GM21786 (cell line): ENCODE data around the gene CFAP77.

Source experiments
- ATAC-seq: cut with Tn5 transposase; IDR thresholded peaks from one replicate; pipeline ENCODE4 v1.9.1; 2021; ENCODE audit not compliant: unreplicated experiment

The CFAP77 gene

DNA sequence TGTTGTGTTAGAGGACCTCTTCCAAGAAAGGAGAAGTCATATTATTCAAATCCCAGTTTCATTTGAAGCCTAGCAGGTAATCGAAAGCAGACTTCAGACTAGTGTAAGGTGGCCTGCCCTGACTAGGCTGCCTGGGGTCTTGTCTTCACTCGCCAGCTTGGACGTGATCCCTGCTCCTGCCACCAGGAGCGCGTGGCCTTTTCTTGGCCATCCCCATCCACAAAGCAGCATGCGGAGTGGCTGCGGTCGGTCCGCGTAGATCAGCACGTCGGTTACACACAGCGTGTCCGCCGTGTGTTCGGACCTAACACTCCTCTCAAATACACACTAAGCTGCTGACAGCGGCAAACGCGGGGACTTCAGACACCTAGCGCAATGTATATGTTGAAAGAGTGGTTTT lies 37.3 kb downstream of the CFAP77 start:
- no peak for ATAC-seq

DNA sequence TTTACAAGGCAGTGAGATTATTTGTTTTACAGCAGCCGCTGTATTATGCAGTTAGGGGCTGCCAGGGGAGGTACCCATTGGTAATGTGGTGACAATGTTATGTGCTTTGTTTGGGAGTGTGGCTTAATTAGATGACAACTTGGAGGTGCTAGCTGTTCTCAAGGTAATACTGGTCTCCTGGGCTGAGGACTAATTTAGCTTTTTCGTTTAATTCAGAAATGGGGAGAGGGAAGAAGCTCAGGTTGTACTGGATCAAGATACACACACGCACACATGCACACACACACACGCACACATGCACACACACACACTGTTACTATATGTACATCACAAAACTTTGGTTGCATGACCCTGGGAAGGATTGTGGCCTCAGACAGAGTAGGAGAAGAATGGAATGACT lies 37.9 kb downstream of the CFAP77 start:
- no peak for ATAC-seq

DNA sequence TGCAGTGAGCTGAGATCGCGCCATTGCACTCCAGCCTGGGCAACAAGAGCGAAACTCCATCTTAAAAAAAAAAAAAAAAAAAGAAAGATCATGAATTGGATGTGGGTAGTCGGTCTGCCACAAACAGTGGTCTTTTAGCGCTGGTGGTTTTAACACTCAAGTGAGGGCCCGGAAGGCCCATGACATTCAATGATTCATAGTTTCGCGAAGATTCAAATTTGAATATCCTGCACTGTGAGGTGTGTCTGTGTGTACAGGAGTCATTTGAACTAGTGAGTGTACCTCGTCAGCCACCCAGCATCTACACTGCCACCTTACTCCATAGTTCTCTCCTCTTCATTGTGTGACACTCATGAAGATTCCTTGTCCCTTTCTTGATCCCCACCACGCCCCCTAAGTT lies 41.3 kb downstream of the CFAP77 start:
- ATAC-seq, result no peak

DNA sequence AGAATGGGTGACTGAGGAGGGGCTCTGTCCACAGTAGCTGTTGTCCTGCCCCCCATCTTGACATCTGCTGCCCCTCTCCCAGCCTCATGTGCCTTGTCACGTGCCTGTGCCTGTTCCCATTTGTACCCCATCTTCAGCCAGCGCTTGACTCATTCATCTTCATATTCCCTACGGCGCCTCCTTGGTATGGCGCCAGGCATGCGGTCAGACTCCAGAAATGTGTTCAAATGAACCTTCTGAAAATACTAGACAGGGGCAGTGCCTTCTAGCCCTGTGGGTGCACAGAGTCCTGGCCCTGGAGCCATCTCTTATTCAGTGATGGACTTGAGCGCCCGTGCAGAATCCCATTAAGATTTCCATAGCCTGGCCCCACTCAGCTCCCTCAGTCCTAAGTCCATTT lies 46.2 kb downstream of the CFAP77 start:
- no peak for ATAC-seq

DNA sequence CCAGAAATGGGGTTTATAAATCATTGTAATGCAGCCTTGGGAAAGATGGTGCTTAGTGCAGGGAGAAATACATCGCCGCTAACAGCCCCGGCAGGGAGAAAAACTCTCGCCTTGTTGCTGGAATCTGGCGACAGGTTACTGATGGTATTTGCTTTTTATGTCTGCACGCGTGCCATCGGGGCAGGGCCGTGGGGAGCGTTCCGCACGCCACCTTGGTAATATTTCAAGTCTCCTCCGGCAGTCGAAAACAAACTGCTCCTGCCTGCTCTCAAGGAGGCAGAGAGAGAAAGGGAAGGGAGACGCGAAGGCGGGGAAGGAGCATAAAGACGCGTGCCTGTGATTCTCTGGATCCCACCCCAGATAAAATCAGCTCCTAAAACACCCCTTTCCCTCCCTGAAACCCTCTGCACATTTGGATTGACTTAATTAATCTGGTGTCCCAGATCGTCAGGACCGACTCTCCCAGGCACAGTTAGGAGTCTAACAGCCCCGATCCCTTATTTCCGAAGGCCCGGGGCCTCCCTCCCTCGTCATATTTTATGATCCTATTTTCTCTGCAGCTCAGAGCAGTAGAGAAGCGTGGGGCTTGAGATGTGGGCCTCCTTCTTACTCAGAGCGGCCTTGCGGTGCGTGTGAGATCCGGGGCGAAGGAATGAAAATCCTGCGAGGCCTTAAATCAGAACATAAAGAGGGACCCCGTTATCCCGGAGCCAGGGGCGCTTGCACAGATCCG lies 47.7 kb downstream of the CFAP77 start:
- no peak for ATAC-seq

DNA sequence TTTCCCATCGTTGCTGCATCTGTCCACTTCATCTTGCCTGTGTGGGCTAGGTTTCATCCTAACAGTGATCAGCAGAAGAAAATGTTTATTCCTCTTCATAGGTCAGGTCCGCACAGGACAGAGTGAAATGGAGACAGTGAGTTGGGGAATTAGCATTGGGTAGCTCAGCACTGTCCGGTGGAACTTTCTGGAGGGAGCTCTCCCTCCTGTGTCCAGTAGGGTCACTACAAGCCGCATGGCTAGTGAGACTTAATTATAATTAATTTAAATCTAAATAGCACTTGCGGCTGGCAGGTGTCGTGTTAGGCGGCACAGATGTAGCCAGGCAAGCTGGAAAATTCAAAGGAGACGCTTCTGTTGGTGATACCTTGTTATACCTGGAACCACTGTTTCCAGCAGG lies 48.4 kb downstream of the CFAP77 start:
- ATAC-seq, result no peak

DNA sequence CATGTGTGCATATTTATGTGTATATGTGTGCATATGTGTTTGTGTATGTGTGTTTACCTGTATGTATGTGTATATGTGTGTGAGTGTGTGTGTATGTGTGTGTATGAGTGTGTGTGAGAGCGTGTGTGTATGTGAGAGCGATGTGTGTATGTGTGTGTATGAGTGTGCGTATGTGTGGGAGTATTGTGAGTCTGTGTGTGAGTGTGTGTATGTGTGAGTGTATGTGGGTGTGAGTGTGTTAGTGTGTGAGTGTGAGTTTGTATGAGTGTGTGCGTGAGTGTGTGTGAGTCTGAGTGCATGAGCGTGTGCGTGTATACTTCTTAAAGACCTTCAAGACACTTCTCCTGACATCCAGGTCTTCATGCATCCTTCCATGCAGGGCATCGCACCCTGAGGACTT lies 49.6 kb downstream of the CFAP77 start:
- ATAC-seq, result no peak

DNA sequence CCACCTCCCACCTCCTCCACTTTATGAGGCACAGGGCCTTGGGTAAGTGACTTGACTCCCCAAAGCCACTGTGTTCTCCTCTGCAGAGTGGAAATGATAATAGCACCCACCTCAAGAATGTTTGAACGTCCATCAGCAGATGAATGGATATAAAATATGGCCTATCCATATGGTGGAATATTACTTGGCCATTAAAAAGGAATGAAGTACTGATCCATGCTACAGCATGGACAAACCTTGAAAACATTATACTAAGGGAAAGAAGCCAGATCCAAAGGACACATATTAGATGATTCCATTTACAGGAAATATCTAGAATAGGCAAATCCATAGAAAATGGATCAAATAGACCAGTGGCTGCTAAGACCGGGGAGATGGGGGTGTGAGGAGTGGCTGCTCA lies 50.2 kb downstream of the CFAP77 start:
- ATAC-seq, result no peak

DNA sequence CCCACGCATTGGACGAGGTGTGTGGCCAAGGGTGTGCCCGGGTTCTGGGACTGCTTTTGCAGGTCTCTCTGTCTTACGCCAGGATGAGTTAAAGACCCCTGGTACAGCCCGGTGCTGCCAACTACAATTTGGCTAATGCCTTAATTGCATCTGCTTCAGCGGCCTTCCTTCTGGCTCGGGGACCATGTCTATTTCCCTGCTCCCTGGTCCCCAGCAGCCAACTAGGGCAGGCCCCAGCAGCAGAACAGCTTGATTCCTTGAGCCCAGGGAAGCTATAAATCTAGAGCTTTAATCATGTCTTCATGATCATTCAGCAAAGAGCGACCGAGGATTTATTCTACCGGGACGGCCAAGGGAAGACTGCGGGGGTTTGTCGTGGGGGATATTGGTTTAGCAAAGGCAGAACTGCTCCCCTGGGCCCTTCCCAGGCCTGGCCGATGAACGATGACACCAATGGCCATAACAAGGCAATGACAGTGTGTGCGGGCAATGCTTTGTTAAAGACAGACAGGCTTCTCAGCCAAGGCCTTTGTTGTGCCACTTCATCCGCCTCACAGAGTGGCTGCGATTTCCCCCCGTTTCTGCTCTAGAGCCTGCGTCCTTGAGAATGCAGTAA lies 51.4 kb downstream of the CFAP77 start:
- ATAC-seq, result no peak

DNA sequence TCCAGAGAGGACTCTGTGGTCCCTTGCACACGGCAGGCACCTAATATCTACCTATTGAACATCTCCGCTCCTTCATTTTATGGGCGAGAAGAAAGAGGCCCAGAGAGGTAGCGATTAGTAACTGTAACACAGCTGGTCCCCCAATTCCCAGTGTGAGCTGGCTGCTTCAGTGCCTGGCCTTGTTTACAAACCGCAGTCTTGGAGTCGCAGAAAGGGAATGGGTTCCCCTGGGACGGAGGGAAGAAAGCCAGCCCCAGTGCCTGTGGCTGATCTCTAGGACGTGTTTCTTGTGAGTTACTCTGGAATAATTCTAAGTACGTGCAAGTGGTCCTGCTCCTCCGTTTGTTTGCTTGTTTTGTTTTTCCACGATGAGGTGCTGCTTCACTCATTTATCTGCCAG lies 52.0 kb downstream of the CFAP77 start:
- no peak for ATAC-seq

DNA sequence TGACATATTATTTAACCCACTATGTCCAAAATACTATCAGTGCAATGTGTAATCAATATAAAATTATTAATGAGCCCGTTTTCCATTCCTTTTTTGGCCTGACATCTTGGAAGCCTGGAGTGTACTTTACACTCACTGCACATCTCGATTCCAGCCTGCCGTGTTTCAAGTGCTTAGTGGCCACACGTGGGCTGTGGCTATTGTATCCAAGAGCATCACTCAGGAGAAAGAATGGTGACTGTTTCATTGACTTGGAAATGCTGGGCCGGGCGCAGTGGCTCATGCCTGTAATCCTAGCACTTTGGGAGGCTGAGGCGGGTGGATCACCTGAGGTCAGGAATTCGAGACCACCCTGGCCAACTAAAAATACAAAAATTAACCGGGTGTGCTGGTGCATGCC lies 54.5 kb downstream of the CFAP77 start:
- ATAC-seq, result no peak

DNA sequence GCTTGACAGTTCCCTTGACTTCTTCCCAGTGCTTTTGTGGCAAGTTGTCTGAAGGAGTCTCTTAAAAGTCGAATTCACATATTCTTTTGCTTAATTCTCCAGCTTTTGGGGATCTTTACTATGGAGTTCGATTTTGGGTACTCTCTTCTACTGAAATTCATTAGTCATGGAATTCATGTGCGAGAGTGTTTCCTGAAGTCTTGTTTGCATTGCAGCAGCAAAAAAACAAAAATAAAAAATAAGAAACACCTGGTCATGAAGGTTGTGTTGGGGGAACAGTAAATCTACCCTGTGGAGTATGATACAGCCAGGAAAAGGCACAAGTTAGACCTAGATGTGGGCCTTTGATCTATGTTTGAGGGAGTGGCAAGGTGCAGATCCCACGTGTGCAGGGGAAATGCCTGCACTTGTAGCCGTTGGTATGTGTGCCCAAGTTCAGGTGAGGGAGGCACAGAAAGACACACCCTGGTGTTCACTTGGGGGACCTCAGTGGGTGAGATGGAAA lies 55.2 kb downstream of the CFAP77 start:
- no peak for ATAC-seq

DNA sequence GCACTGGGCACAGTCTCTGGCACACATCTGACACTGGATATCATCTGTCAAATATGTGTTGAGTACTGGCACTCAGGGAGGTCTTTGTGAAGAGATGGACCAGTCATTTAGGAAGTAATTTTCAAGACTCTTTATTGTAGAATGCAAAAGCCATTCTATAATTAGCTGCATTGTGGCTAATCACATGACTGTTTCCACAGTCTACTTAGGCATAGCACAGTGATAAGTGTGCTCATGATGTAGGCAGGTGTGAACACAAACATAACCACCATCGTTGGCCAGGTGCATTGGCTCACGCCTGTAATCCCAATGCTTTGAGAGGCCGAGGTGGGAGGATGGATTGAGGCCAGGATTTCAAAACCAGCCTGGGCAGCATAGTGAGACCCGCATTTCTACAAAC lies 62.2 kb downstream of the CFAP77 start:
- ATAC-seq, result no peak

DNA sequence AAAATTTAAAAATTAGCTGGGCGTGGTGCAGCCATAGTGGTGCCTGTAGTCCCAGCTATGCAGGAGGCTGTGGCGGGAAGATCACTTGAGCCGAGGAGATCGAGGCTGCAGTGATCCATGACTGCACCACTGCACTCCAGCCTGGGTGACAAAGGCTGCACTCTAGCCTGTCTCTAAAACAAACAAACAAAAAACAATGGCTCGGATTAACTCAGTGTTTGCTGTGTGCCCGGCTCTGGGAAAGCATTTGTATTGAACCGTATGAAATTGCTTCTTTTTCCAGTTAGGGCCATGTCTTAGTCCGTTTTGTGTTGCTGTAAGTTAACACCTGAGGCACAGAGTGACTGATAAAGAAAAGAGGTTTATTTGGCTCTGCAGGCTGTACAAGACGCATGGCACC lies 62.6 kb downstream of the CFAP77 start:
- ATAC-seq, result no peak

DNA sequence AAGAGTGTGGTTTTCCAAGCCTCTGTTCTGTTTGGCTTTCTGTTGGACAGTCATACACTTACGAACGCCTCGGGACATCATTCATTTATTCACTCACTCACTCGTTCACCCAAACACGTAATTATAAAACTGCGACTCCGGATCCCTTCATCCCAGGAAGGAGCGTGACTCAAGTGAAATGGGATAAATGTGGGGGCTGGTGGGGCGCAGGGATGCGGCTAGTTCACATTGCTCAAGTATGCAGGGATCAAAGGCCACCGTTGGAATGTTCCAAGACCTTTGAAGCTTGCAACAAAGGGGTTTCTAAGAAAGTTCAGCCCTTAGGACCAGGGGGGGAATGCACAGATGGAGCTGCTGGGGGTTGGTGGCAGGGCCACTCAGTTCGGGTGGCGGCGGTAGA lies 64.2 kb downstream of the CFAP77 start:
- no peak for ATAC-seq

DNA sequence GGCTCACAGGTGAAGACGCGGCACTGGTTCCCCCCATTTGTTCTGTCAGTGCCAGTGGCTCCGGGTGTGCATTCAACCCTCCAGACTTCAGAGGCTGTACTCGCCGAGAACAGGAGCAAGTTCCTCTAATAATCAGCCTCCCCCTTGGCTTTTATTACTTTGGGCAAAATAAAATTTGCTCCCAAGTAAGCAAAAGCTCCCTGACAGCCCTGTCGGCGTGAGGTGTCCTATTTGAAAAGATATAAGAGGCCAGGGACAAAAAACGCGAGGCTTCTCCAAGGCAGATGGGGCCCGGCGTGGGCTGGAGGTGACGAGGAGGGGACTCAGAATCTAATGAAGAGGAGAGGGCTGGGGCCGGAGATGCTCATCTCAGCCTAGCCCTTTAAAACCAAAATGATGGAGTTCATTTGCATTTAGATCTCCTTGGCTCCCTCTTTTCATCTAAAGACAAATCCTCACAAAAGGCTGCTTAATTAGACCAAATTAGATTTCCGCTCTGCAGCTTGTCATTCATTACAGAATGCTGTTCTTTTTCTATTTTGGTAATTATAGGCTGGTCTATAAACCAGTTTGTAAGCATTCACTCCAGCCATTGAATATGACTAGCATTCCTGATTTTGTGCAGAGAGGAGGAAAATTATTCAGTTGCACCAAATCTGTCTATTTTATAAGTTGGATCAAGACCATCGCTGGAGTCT lies 68.5 kb downstream of the CFAP77 start:
- no peak for ATAC-seq

DNA sequence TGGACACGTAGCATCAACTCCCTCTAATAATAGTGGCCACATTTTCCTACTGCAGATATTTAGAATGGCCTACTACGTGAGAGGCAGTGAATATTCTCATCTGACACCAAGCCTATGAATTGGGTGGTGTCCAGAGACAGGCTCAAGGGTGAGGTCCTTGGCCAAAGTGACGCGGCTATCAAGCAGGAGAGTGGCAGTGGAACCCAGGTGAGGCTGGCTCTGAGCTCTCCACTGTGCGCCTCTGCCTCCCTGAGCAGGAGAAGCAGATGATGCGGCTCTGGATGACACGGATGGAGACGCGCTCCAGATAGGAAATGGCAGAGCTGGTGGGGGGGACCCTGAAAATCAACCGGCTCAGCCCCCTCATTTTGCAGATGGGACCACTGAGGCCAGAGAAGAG lies 69.7 kb downstream of the CFAP77 start:
- ATAC-seq, result no peak

DNA sequence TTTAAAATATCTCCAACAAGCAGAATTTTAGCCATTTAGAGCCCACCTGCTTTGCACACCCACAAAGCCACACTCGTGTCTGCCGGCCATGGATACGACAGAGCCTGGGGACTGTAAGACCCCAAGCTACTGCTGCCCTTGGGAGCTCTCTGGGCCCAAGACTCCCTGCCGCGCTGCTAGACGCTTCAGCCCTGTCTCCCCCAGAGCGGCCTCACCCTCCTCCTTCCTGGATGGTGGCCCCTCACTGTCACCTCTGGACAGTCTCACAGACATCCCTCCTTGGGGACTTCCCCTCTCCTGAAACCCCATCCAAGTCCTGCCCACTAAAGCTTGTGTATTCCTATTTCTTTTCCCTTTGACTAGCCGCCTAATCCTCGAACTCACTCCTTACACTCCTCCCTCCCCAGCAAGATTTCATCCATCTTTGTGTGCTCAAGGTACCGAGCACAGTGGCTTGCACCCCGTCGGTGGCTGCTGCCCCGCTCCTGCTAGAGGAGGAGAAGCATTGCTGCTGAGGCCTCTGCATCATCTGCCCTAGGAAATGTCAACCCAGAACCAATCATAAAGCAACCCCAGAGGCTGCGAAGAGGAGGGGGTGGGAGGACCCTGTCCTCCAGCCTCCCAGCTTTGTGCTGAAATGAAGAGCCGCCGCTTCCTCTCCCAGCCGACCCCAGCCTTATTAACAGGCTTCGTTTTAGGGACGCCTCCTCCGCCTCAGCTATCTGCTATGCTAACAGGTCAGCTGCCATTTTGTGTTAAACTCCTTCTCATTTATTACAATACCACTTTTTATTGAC lies 71.2 kb downstream of the CFAP77 start:
- ATAC-seq, result no peak

DNA sequence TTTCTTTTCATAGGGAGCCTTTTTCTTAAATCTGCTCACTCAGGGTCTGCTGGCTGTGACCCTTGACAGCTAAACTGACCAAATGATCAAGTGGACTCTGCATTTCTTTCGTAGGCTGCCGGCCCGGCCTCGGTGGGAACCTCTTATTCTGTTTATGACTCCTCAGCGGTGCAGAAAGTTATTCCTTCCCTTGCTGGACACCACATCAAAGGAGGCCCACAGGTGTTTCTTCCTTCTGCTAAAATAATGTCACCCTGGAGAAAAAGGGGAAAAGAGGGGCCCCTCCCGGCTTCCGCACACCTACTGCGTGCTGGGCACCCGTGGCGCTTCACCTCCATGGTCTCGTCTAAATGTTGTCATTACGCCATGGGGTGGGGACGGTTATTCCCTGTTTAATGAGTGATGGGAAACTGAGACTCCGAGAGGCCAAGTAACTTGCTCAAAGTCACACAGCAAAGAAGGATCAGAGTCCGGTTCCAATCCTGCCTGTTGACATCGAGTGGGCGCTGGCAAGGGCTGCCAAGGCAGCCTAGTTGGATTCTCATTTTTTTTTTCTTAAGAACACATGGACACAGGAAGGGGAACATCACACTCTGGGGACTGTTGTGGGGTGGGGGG lies 72.3 kb downstream of the CFAP77 start:
- ATAC-seq, result no peak

DNA sequence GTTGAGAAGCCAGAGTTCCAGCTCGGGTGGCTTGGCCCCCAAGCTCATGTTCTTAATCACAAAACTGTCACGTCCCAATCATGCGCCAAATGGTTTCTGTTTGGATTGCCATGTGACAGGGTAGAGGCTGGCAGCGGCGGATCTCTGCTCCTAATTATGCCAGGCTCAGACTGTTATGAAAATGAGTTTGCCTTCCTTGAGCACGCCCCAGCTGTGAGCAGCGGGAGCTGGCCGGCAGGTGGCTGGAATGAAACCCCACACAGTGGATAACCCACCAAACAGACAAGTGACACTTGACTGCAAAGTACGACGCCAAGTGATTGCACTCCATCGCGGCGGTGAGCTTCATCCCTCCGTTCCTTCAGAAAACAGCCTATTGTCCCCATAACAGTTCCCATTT lies 75.4 kb downstream of the CFAP77 start:
- ATAC-seq, result no peak
